Measurements from ENCODE around the gene MSI1.
A peak's percentile ranks its signal among the peaks of the same experiment; 100 is the strongest.

DNA sequence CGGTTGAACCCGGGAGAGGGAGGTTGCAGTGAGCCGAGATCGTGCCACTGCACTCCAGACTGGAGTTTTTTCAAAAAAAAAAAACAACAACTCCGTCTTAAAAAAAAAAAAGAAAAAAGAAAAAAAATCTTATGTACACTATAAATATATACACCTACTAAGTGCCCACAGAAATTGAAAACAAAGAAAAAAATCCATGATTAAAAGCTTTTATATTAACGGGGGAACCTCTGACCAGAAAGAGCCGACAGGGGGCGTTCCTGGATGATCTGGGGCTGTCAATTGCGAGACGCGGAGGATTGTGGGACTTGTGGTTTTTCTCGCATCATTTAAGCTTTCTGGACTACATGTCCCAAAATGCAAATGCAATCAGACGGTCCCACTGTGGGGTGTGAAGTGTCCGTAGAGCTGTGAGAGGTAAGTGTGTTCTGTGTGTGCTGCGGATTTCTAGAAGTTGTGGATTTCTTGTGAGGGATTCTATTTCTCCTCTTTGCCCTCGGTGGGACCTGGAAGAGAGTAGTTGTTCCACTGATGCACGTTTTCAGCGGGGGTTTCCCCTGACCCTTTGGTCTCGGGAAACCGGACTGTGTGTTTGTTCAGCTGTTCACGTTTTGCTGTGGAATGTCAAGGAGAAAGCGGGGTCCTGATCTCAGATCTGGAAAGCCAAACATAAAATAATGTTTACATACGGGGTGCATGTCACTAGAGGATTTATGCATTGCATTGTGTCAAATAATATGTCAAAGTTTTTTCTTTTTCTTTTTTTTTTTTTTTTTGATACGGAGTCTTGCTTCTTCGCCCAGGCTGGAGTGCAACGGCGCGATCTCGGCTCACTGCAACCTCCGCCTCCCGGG lies 66.8 kb downstream of the MSI1 start, which contains the start of gene SIRT4:
- TF ChIP-seq, protein P1, sequence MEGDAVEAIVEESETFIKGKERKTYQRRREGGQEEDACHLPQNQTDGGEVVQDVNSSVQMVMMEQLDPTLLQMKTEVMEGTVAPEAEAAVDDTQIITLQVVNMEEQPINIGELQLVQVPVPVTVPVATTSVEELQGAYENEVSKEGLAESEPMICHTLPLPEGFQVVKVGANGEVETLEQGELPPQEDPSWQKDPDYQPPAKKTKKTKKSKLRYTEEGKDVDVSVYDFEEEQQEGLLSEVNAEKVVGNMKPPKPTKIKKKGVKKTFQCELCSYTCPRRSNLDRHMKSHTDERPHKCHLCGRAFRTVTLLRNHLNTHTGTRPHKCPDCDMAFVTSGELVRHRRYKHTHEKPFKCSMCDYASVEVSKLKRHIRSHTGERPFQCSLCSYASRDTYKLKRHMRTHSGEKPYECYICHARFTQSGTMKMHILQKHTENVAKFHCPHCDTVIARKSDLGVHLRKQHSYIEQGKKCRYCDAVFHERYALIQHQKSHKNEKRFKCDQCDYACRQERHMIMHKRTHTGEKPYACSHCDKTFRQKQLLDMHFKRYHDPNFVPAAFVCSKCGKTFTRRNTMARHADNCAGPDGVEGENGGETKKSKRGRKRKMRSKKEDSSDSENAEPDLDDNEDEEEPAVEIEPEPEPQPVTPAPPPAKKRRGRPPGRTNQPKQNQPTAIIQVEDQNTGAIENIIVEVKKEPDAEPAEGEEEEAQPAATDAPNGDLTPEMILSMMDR (IDR thresholded peaks at IDR 0.05): peak in 3 of 4 experiments; percentile 32 to 86 (median 59)
- no peak for TF ChIP-seq POLR2A (IDR thresholded peaks at IDR 0.05)
